ENCODE measurements around the gene RXFP4.
"Not testable (repeated sequence)": the region's sequence is repeated elsewhere in the genome, so short reads cannot be mapped to it uniquely, and the experiment has no call there.

The RXFP4 gene

GRCh38 chr1:155930725-155931124 is 10.7 kb upstream of the RXFP4 start:
- DNase-seq (ENCODE audit: low spot score) = not testable (repeated sequence)

GRCh38 chr1:155931332-155932038 is 10.0 kb upstream of the RXFP4 start:
- DNase-seq (ENCODE audit: low spot score) = no peak

- no peak for DNase-seq (ENCODE audit: low spot score)
These were observed 9.4 kb upstream of the RXFP4 start for GRCh38 chr1:155932081-155932480.

GRCh38 chr1:155932487-155932886 is 9.0 kb upstream of the RXFP4 start:
- DNase-seq (ENCODE audit: low spot score) = no peak

- DNase-seq (ENCODE audit: low spot score) = no peak
These were observed 7.8 kb upstream of the RXFP4 start for GRCh38 chr1:155933591-155934096.

GRCh38 chr1:155934097-155934935 is 7.1 kb upstream of the RXFP4 start, which contains the start of gene KHDC4:
Gene KHDC4 (minus strand): TSS chr1:155934413. CDS start chr1:155934373, 40 bp downstream.
- DNase-seq (ENCODE audit: low spot score) = peak; percentile 93

GRCh38 chr1:155934936-155935590 is 6.4 kb upstream of the RXFP4 start:
- no peak for DNase-seq (ENCODE audit: low spot score)

- DNase-seq (ENCODE audit: low spot score) = peak; percentile 81
These were observed 3.2 kb upstream of the RXFP4 start for GRCh38 chr1:155938220-155938627.

- DNase-seq (ENCODE audit: low spot score) = no peak
These were observed 901 bp upstream of the RXFP4 start for GRCh38 chr1:155940482-155940992.

GRCh38 chr1:155941845-155942531 is 550 bp downstream of the RXFP4 start:
- DNase-seq (ENCODE audit: low spot score) = no peak

GRCh38 chr1:155942578-155943141 is 1.2 kb downstream of the RXFP4 start:
- DNase-seq (ENCODE audit: low spot score) = no peak

- no peak for DNase-seq (ENCODE audit: low spot score)
These were observed 3.0 kb downstream of the RXFP4 start for GRCh38 chr1:155944444-155944799.

- no peak for DNase-seq (ENCODE audit: low spot score)
These were observed 5.3 kb downstream of the RXFP4 start for GRCh38 chr1:155946633-155947219.

- no peak for DNase-seq (ENCODE audit: low spot score)
These were observed 5.9 kb downstream of the RXFP4 start for GRCh38 chr1:155947292-155947691.

GRCh38 chr1:155947741-155948140 is 6.3 kb downstream of the RXFP4 start:
- no peak for DNase-seq (ENCODE audit: low spot score)

GRCh38 chr1:155950829-155951228 is 9.4 kb downstream of the RXFP4 start:
- DNase-seq (ENCODE audit: low spot score) = no peak

- DNase-seq (ENCODE audit: low spot score) = no peak
These were observed 10.5 kb downstream of the RXFP4 start for GRCh38 chr1:155951753-155952504.

- DNase-seq (ENCODE audit: low spot score) = no peak
These were observed 11.1 kb downstream of the RXFP4 start for GRCh38 chr1:155952505-155952890.

GRCh38 chr1:155954645-155955044 is 13.2 kb downstream of the RXFP4 start:
- DNase-seq (ENCODE audit: low spot score) = no peak

GRCh38 chr1:155957411-155957915 is 16.0 kb downstream of the RXFP4 start:
- no peak for DNase-seq (ENCODE audit: low spot score)

All from HuH-7.5 (cell line).